Measurements from ENCODE around the gene FOXA3.

Gene FOXA3

DNA sequence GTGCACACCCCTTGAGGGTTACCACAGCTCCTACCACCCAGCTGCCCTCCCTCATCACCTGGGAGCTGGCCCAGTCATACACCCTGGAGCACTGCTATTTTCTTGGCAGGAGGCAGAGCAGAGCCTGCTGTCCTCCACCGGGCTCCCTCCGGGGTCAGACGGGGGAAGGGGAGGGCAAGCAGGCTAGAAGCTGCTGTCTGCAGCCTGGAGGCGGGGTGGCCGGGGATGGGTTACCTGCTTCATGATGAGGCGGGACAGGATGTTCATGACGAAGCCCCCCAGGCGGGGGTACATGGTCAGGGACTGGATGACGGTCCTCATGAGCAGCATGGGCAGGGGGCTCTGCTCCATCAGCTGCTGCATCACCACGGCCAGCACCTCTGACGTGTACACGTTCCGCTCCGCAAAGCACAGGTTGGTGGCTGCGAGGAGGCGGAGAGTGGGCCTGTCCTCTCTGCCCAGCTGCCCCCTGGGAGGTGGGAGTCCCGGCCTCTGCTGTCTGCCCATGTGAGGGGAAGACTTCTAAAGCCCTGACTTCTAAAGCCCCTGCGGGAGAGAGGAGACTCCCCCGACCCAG is 46.3 kb upstream of the FOXA3 start:
- DNase-seq (ENCODE audit: extremely low read depth, low read depth), result no peak
- TF ChIP-seq, protein P1, sequence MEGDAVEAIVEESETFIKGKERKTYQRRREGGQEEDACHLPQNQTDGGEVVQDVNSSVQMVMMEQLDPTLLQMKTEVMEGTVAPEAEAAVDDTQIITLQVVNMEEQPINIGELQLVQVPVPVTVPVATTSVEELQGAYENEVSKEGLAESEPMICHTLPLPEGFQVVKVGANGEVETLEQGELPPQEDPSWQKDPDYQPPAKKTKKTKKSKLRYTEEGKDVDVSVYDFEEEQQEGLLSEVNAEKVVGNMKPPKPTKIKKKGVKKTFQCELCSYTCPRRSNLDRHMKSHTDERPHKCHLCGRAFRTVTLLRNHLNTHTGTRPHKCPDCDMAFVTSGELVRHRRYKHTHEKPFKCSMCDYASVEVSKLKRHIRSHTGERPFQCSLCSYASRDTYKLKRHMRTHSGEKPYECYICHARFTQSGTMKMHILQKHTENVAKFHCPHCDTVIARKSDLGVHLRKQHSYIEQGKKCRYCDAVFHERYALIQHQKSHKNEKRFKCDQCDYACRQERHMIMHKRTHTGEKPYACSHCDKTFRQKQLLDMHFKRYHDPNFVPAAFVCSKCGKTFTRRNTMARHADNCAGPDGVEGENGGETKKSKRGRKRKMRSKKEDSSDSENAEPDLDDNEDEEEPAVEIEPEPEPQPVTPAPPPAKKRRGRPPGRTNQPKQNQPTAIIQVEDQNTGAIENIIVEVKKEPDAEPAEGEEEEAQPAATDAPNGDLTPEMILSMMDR (IDR thresholded peaks at IDR 0.05; ENCODE audit: low read depth, low read length, missing control alignments), result no peak
- no peak overlapping the region for H3K4me3 ChIP-seq (replicated peaks; ENCODE audit: low read depth, low read length)

DNA sequence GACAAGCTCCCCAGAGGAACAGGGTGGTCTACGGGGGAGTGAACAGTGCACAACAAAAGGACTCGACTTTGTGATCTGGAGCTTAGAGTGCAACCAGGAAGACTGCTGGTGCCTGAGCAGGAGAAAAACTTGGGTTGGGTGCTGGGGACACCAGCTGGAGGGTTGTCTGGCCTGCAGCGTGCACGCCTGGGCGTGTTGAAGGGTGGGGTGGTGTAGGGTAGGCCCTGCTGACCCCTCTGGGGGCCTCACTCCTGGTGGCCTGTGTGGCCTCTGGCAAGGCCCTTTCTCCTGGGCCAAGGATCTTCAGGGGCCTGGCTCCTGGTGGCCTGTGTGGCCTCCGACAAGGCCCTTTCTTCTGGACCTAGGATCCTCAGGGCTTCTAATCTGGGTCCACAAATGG is 44.4 kb upstream of the FOXA3 start:
- no peak for DNase-seq (ENCODE audit: extremely low read depth, low read depth)
- H3K4me3 ChIP-seq (replicated peaks; ENCODE audit: low read depth, low read length), result no peak overlapping the region
- TF ChIP-seq, protein P1 (IDR thresholded peaks at IDR 0.05; ENCODE audit: low read depth, low read length, missing control alignments), result no peak

DNA sequence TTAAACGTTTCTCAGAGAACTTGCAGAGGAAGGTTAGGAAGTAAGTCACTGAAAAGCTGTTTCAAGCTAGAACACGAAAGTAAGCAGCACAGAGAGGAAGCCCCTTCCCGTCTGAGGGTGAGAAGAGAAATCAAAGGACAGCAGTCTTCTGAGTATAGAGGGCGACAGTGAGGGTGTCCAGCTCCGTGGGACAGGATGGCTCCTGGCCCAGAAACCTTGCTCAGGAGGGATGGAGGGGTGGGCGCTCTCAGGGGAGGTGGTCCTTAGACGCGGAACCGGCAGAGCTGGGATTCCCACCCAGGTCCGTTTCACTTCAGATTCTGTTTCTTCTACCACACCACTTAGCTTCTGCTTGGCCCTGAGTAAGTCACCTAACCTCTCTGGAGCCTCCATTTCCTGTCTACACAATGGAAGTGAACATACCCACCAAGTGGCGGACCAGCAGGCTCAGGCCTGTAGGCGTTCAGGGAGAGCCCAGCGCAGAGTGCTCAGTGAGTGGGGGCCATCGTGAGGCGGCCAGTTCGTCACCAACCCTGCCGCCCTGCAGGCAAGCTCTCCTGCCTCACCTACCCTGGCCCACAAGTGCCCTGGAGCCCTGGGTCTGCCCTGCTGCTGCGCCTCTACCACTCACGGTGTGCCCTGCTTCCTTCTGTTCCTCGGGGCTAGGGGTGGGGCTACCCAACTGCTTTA is 43.6 kb upstream of the FOXA3 start:
- H3K4me3 ChIP-seq (replicated peaks; ENCODE audit: low read depth, low read length), result no peak overlapping the region
- DNase-seq (ENCODE audit: extremely low read depth, low read depth), result no peak
- TF ChIP-seq, protein P1 (IDR thresholded peaks at IDR 0.05; ENCODE audit: low read depth, low read length, missing control alignments), result no peak

GRCh38 chr19:45821103-45821521 is 43.0 kb upstream of the FOXA3 start:
- no peak for DNase-seq (ENCODE audit: extremely low read depth, low read depth)
- TF ChIP-seq, protein P1 (IDR thresholded peaks at IDR 0.05; ENCODE audit: low read depth, low read length, missing control alignments), result no peak
- no peak overlapping the region for H3K4me3 ChIP-seq (replicated peaks; ENCODE audit: low read depth, low read length)

DNA sequence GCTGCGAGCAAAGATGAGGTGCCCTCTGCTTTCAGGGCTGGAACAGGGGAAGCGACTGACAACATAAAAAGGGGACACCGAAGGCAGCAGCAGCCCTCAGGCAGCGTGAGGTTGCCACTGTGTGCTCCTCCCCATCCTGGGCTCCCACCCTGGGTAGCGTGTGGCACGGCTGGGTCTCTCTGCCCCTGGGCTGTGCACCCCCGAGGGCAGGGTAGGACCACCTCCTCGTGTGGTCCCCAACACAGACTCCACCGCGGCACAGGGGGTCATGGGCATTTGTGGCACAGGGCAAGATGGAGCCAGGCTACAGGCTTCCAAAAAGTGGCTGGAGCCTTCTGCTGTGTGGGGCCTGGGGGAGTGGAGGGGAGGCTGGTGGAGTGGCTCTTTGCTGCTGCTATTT is 42.6 kb upstream of the FOXA3 start:
- no peak for DNase-seq (ENCODE audit: extremely low read depth, low read depth)
- TF ChIP-seq, protein P1 (IDR thresholded peaks at IDR 0.05; ENCODE audit: low read depth, low read length, missing control alignments), result no peak
- no peak overlapping the region for H3K4me3 ChIP-seq (replicated peaks; ENCODE audit: low read depth, low read length)

GRCh38 chr19:45822716-45823115 is 41.4 kb upstream of the FOXA3 start:
- TF ChIP-seq, protein P1 (IDR thresholded peaks at IDR 0.05; ENCODE audit: low read depth, low read length, missing control alignments), result no peak
- no peak overlapping the region for H3K4me3 ChIP-seq (replicated peaks; ENCODE audit: low read depth, low read length)
- DNase-seq (ENCODE audit: extremely low read depth, low read depth), result no peak

Data from HFF-Myc (cell line).